GM18517 (cell line): ENCODE data around the gene LMF1.
"Not testable (repeated sequence)": the region's sequence is repeated elsewhere in the genome, so short reads cannot be mapped to it uniquely, and the experiment has no call there.

Experiments
- ATAC-seq: cut with Tn5 transposase; IDR thresholded peaks from one replicate; pipeline ENCODE4 v1.9.1; 2021; ENCODE audit warnings: mild to moderate bottlenecking, moderate library complexity; ENCODE audit not compliant: unreplicated experiment

LMF1 gene

DNA sequence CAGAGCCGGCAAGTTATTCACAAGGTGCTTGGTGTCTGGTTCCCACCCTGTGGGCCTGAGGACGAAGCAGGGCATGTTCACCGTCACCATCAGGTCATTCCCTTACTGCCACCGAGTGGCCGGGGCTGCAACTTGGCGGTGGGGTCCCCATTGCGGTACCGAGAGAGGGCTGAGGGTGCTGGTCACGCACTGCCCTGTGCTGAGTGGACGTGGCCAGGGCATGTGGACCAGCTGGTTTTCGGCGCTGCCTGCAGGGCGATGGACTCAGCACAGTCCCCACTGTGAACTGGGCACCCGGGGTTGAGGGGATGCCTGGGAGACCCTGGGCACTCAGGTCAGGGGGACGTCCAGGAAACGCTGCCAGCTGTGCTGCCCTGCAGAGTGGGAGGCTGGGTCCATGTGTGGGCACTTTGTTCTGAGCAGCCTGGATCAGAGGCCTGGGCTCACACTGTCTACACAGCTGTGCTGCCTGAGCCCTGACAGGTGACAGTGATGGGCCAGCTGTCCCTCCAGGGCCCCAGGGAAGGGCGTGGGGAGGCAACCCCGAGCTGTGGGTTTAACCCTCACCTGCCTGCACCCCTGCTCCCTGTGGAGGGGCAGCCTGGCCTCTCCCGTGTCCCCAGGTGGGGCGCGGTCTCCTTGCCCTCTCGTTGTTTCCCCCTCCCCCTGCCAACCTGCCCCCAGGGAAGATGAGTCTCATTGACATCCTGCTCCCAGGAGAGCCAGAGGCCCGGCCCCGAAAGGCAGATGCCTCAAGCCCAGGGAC lies 131.0 kb downstream of the LMF1 start:
- ATAC-seq, result no peak

DNA sequence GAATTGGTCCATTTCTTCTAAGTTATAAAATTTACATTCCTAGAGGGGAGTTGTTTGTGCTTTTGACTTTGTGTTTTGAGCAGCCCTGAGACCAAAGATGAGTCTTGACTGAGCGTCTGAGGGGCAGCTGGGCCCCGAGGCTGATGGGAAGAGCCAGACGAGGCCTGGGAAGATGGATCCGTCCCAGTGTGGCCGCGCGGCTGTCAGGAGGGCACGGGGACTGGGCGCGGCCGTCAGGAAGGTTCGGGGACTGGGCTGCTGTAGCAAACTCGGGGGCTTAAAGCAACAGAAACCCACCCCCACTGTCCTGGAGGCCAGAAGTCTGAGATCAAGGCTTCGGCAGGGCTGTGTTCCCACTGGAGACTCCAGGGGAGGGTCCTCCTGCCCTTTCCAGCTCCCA lies 132.0 kb downstream of the LMF1 start:
- no peak for ATAC-seq

DNA sequence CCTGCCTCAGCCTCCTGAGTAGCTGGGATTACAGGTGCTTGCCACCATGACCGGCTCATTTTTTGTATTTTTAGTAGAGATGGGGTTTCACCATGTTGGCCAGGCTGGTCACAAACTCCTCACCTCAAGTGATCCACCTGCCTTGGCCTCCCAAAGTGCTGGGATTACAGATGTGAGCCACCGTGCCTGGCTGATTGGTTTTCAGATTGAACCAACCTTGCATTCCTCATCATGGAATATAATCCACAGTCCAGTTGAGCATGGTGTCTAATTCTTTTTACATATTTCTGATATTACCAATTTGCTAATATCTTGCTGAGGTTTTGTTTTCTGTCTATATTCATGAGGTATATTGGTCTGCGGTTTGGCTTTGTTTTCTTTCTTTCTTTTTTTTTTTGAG lies 134.0 kb downstream of the LMF1 start:
- ATAC-seq, result not testable (repeated sequence)

DNA sequence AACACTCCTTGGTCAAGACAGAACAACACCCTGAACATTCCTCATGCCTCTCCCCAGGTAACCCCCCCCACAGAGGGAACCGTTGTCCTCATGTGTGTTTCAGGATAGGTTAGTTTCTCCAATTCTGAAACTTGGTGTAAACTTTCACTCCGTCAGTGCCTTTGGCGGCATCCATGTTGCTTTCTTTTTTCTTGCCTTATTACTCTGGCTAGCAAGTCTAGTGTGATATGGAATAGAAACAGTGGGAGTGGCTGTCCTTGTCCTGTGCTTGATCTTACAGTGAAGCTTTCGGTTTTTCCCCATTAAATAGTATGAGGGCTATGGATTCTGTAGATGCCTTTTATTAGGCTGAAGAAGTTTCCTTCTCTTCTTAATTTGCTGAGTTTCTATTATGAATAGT lies 134.6 kb downstream of the LMF1 start:
- ATAC-seq, result no peak

DNA sequence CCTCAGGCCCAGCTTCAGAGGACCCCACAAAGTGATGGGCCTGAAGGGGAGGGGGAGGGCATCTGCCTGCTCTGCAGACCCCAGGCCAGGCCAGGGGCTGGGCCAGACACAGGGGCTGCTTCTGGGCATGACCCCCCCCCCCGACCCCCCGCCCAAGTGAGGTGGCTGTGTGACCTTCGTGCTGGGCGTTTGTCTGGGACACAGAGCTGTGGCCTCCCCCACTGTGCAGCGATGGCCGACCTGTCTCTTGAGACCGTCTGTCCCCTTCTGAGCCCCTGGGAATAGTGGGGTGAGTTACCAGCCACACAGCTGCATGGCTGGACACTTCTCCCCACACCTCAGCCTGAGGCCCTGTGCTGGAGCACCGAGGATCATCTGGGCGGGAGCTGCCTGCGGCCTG lies 135.4 kb downstream of the LMF1 start:
- ATAC-seq, result no peak

DNA sequence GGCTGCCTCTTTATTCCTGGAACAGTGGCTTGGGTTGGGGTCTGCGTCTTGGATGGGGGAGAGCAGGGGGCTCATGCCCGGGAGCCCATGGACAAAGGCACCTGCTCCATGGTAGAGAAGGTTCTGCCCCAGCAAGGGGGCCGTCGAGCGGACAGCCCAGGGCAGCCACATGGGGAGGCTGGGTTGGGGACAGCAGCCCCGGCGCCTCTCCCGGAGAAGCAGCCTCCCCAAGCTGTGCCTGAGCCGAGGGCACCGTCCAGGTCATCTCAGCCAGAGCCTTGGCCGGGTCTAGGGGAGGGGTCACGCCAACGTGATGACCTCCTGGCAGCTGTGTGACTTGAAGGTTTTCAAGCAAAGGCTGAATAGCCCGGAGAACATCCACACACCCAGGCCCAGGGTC lies 137.4 kb downstream of the LMF1 start:
- ATAC-seq, result no peak

DNA sequence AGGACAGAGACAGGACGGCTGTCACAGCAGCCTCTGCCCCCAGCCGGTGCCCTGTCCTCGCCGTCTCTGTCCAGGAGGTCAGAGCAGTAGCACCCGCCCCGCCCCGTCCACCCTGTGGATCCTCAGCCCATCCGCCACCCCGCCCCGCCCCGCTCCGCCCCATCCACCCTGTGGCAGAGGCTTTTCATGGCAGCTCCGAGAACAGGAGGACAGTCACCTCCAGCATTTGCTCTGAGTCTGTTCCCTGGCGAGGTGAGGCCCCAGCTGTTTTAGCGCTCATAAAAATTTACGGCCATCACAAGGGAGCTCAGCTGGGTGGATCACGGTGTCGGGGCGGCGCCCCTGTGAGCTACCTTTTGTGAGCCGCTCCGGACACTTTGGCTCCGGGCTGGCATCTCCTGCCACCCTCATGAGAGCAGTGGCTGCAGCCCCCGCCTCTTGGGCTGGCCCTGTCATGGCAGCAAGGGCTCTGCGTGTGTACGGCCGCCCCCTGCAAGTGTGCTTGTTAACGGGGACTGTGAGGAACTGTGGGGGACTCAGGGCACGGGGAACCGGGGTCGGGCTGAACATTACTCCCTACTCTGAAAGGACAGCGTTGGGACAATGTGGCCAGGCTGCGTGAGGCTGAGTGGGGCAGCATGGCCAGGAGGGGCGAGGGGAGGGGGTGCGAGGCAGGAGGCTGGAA lies 138.0 kb downstream of the LMF1 start:
- no peak for ATAC-seq

DNA sequence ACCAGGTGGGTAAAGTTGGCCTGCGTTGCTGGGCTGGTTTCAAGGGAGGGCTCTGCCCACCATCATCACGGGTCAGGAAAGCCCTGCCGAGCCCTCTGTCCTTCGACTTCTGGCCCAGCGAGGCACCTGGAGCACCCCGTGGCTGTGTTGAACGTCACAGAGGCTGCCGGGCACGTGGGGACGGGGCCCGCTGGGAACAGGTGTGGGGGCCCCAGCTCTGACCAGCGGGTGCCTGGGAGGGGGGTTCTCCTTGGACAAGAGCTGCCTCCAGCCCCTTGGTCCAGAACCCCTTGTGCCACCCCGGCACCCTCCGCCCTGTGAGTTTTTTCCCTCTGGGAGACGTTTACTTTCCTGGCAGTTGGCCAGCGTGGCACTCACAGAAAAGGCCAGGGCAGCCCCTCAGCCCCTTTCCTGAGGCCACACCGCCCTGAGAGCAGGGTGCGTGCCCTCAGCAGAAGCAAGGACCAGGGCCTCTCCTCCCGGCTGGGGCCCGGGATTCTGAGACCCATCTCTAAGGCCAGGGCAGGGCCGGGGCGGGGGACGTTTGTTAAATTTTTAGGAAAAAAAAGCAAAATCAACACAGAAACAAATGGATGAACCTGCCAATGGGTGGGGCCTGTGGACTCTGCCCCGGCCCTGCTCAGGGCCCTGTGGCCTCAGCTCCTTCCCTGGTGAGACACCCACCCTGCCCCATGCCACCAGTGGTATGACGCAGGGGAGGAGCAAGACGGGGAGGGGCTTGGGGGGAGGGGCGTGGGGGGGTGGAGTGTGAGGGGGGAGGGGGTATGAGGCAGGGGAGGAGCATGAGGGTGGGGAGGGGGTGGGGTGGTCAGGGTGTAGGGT lies 139.0 kb downstream of the LMF1 start:
- no peak for ATAC-seq

DNA sequence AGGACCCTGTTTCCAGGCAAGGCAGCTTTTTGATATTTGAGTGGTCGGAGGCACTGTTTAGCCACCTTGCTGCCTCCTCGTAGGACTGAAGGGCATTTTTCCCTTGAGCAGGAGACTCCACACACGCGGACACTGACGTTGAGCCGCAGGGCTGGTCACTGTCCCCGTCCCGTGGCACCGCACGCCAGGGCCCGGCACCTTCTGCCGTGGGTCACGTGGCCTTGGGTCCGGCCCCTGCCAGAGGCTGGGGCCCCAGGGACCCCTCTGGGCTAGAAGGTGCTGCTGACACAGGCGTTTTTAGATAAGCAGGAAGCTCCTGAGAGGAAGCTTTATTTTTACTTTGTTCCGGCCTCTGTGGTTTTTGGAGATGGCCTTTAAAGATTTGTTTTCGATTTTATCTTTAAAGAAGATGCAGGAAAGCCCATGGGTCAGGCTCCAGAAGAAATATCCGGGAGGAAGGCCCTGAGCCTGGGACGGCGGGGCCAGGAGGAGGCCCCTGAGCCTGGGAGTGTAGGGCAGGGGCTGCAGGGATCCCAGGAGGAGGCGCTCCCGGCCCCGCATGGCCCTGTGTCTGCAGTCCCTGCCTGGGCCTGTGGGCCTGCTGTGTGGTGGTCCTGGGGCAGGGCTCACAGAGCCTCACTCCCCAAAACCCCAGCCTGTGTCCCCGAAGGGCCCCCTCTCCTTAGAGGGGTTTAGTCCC lies 139.8 kb downstream of the LMF1 start:
- ATAC-seq, result no peak

DNA sequence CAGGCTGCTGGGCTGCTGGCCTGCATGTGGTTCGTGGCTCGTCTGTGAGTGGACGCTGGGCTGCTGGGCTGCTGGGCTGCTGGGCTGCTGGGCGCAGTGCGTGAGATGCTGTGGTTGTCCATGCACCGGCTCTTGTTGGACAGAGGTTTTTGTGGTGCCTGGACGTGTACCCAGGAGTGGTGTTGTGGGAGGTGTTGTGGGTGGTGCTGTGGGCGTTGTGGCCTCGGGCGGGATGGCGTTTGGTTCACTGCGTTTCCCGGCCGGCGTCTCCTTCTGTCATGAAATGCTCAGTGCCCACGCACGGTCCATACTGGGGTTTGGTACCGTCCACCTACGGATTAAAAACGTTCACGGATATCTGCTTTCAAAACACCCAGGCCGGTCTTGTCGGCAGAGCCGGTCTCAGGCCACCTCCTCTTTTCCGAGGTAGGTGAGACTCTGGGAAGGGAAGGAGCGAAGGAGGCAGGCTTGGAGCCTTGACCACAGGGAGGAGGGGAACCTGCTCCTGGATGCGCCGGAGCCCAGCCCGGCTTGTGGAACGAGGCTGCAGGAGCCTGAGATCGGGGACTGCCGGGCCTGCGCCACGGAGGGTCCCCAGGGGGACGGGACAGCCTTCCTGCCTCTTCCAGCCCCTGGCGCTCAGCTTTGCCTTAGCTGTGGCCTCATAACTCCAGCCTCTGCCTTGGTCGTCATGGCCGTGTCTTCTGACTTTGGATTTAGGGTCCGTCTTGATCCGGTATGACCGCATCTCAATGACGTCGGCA lies 140.5 kb downstream of the LMF1 start:
- ATAC-seq, result no peak

DNA sequence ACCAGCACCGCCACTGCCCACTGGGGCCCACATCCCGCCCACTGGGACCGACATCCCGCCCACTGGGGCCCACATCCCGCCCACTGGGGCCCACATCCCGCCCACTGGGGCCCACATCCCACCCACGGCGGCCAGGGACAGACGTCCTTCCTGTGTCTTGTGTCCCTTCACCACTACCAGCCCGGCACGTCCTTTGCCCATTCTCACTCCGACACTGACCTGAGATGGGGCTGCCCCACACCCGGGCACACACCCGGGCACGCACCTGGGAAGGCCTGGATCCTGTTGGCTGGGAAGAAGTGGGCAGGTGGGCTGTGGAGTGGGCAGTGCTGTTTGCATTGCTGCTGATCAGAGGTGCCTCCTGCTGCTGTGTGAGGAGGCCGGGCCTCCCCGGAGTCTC lies 141.9 kb downstream of the LMF1 start:
- ATAC-seq, result no peak

DNA sequence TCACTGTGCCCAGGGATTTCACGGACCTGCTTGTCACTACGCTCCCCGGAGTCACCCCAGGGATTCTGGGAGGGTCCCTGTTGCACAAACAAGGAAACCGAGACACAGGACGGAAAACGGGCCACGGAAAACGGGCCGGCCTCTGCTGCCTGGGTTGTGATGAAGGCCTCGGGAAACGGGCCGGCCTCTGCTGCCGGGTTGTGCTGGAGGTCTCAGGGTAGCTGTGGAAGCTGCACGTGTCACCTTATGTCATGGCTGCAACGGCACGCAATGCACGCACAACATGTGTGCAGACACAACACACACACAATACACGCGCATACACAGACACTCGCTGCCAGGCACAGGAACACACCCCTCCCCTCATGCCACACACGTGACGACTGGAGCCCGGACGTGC lies 143.3 kb downstream of the LMF1 start:
- ATAC-seq, result no peak

DNA sequence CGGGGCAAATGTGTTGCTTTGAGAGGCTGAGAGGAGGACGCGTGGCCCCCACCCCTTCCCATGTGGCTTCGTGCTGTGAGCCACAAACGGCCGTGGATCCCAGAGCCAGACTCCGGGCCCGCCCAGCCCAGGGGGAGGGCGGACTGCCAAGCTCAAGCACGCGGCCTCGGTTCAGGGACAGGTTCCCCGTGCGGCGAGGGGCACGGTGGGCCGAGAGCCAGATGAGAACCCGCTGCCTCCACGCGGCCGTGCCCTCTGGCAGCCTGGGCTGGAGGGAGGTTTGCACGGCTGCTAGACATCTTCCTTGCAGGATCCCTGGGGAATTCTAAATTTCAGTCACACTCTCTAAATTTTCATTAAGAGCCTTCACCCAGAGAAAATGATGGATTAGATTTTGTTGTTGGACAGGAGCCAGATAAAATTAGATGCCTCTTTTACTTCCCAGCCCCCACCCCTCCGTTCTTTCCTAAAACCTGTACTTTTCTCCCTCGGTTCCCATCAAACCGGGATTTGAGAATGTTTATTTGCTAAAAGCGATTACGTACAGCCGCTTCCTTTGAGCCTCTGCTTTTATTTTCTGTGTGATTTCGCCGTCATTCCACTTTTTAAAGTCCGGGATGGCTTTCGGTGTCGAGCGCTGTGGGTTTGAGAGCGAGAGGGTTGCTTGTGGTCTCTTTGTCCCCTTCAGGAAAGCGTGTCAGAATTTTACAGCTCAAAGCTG lies 145.3 kb downstream of the LMF1 start:
- no peak for ATAC-seq

DNA sequence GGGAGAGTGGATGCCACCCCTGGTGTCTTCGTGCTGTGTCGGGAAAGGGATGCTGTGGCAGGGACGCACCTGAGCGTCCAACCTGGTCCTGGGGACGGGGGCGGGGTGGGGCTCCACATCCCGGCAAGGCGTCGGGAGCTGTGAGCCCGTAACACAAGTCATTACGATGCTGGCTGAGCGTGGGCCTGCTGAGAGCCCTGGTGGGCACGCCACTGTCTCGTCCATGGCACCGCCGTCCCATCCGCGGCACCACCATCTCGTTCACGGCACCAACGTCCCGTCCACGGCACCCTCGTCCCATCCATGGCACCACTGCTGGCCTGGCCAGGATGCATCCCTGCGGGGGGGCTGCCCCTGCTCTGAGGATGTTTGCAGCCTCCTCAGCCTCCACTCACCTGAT lies 146.2 kb downstream of the LMF1 start:
- no peak for ATAC-seq

DNA sequence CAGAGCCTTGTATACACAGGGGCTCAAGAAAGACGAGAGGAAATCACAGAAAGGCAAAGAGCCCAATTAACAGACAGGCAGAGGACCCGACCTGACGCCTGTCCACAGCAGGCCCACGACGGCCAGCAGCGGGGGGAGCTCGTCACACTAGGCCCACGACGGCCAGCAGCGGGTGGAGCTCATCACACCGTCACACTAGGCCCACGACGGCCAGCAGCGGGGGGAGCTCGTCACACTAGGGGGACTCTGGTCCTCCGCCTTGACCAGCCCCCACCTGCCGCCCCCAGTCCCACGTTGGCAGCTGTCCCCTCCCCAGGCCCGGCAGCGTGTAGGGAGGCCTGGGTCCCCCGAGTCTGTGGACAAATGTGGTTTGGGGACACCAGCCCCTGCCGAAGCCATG lies 146.6 kb downstream of the LMF1 start:
- no peak for ATAC-seq

DNA sequence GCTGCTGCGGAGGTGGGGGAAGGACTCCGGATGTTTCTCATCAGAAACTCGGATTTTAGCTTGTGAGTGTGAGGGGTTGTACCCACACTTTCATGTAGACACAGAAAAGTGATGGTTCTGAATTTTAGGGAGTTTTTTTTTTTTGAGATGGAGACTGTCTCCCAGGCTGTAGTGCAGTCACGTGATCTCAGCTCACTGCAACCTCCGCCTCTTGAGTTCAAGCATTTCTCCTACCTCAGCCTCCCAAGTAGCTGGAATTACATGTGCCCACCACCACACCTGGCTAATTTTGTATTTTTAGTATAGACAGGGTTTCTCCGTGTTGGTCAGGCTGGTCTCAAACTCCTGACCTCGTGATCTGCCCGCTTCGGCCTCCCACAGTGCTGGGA lies 147.9 kb downstream of the LMF1 start:
- no peak for ATAC-seq

DNA sequence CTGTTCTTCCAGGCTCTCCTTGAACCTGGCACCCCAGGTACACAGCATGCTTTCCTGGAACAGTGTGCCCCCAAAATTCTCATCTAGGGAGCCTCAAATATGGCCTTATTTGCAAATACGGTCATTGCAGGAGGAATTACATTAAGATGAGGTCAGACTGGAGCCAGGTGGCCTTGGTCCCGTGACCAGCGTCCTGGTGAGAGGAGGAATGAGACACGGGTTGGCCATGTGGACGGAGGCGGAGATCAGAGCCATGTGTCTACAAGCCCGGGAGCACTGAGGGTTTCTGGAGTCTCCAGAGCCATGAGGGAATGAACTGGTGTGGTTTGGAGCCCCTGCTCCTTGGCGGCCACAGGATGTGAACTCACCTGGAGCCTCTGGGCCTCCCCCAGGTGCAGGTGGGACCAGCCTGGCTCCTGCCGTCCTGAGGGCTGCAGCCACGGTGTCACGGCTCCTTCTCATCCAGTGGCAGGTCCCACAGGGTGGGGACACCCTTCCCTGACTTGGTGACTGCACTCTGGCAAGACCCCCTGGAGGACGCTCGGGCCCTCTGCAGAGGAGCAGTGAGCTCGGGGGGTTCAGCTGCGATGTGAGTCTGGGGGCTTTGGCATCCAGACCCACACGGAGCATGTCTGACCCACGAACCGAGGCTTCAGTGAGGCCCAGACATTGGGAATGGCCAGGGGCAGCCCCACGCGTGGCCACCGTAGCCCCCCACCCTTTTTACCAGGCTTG lies 148.4 kb downstream of the LMF1 start:
- ATAC-seq, result no peak

DNA sequence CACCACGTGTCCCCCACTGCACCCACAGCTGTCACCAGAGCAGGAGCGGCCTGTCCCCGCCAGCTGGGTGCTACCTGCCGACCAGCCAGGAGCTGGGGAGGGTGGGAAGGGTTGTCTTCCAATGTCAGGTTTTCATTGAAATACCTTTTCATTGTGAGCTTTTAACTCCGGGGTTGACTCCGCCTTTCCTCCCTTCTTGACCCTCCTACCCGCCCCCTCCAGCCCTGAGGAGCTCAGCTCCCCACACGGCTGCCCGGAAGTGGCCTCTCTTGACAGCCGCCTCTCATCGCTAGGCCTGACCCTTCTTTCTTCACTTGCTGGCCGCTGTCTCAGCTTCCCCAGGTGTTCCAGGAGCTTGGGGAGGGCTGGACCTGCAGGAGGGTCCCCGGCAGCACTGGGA lies 149.0 kb downstream of the LMF1 start:
- no peak for ATAC-seq

DNA sequence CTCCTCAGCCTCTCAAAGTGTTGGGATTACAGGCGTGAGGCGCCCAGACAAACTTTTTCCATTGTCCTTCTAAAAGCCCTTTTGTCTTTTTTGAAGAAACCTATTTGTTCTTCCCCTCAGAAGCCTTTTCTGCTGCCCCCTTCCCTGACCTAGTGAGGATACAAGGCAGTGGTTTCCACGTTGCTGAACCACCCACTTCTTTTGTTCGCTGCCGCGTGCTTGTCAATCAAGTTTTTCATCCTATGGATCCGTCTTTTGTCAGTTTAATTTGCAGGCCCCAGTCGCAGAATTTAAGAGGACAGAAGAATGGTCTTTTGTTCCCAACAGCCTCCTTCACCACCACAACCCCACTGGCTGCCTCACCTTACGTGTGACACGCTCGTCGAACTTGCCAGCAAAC lies 150.0 kb downstream of the LMF1 start:
- no peak for ATAC-seq
